ENCODE results near the gene SARS1. TPM values are rescaled to one million over a fixed set of nuclear protein-coding genes. Genes with fewer than 3 reads are reported as not detected.
A peak's percentile ranks its signal among the peaks of the same experiment; 100 is the strongest.

The SARS1 gene
- total and polyA plus RNA-seq, 2 of the 13 experiments (the other 11 are each of a cell fraction or from before 2014, with no cell fraction given) = 103 to 134 TPM

DNA sequence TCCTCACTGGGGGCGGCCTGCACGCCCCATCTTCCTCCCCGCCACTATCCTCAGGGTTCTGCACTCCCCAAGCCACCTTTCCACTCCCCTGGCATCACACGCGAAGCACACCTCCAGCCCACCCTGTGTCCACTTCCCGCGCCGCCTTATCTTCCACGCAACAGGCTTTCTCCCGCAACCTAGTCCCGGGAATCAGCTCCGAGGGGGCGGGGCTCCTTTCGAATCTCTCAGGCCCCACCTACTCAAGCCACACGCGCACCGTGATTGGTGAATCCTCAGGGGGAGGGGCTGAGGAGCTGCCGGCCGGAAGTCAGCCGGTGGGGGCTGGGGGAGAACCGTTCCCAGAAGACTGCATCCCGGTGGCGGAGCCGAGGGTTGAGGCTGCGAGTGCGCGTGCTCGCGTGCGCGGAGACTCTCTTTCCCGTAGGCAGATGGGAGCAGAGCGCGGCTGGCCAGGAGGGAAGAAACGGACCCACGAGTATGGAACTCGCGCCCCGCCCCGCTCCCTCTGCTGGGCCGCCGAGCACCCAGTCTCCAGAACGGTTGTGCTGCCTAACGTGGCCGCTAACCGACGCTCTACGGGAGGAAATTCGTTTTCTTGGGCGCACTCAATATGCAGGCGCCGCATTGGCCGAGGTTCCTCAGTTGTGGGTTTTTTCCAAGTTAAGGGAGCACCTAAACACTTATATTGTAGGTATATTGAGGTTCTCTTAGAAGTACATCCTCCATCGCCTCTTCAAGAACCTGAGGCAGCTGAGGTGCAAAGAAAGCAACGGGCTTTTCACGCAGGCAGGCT, 69.4 kb downstream of the SARS1 start, which contains the start of gene PSRC1 (continued):
- TF ChIP-seq NONO (IDR thresholded peaks at IDR 0.05) (no peak), NONO (CRISPR knock-in tag; conservative IDR thresholded peaks at IDR 0.05) (peak; percentile 63; the same call in 1 of the 2 replicates), ZC3H13 (CRISPR knock-in tag; IDR thresholded peaks at IDR 0.05) (peak; percentile 87; the same call in 1 of the 2 replicates), MIER2 (CRISPR knock-in tag; IDR thresholded peaks at IDR 0.05) (no peak), MED1 (CRISPR knock-in tag; IDR thresholded peaks at IDR 0.05) (peak; percentile 62), YEATS2 (CRISPR knock-in tag; IDR thresholded peaks at IDR 0.05; ENCODE audit: borderline replicate concordance) (peak; percentile 31; the same call in 1 of the 2 replicates), ZMAT3 (CRISPR knock-in tag; conservative IDR thresholded peaks at IDR 0.05) (peak; percentile 67; the same call in 1 of the 2 replicates), PHF8 (CRISPR knock-in tag; IDR thresholded peaks at IDR 0.05) (peak; percentile 81), GFI1 (CRISPR knock-in tag; IDR thresholded peaks at IDR 0.05; ENCODE audit: borderline replicate concordance) (peak; percentile 51; the same call in 1 of the 2 replicates), ZNF510 (CRISPR knock-in tag; IDR thresholded peaks at IDR 0.05; ENCODE audit: low read depth) (no peak), KDM3A (CRISPR knock-in tag; IDR thresholded peaks at IDR 0.05; ENCODE audit: low read depth) (peak; percentile 62), SIN3B (IDR thresholded peaks at IDR 0.05; ENCODE audit: low read length) (0 out of 2 replicates have a peak, but pooled peaks have one; percentile 18), ZNF878 (CRISPR knock-in tag; IDR thresholded peaks at IDR 0.05) (peak; percentile 75; the same call in 1 of the 2 replicates), SP2 (CRISPR knock-in tag; IDR thresholded peaks at IDR 0.05) (peak; percentile 78), NFYB (CRISPR knock-in tag; IDR thresholded peaks at IDR 0.05) (peak; percentile 67), POLR2A (IDR thresholded peaks at IDR 0.05; ENCODE audit: insufficient read depth in 1 of 2, low read depth in 2 of 2, low read length in 2 of 2) (peak; percentile 79 to 92)
- TF ChIP-seq, protein P1, sequence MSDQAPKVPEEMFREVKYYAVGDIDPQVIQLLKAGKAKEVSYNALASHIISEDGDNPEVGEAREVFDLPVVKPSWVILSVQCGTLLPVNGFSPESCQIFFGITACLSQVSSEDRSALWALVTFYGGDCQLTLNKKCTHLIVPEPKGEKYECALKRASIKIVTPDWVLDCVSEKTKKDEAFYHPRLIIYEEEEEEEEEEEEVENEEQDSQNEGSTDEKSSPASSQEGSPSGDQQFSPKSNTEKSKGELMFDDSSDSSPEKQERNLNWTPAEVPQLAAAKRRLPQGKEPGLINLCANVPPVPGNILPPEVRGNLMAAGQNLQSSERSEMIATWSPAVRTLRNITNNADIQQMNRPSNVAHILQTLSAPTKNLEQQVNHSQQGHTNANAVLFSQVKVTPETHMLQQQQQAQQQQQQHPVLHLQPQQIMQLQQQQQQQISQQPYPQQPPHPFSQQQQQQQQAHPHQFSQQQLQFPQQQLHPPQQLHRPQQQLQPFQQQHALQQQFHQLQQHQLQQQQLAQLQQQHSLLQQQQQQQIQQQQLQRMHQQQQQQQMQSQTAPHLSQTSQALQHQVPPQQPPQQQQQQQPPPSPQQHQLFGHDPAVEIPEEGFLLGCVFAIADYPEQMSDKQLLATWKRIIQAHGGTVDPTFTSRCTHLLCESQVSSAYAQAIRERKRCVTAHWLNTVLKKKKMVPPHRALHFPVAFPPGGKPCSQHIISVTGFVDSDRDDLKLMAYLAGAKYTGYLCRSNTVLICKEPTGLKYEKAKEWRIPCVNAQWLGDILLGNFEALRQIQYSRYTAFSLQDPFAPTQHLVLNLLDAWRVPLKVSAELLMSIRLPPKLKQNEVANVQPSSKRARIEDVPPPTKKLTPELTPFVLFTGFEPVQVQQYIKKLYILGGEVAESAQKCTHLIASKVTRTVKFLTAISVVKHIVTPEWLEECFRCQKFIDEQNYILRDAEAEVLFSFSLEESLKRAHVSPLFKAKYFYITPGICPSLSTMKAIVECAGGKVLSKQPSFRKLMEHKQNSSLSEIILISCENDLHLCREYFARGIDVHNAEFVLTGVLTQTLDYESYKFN (CRISPR knock-in tag; conservative IDR thresholded peaks at IDR 0.05) = peak; percentile 54
- TF ChIP-seq, protein P2, sequence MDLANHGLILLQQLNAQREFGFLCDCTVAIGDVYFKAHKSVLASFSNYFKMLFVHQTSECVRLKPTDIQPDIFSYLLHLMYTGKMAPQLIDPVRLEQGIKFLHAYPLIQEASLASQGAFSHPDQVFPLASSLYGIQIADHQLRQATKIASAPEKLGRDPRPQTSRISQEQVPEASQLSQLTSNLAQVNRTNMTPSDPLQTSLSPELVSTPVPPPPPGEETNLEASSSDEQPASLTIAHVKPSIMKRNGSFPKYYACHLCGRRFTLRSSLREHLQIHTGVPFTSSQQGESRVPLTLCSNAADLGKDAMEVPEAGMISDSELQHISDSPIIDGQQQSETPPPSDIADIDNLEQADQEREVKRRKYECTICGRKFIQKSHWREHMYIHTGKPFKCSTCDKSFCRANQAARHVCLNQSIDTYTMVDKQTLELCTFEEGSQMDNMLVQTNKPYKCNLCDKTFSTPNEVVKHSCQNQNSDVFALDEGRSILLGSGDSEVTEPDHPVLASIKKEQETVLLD (CRISPR knock-in tag; IDR thresholded peaks at IDR 0.05; ENCODE audit: low read depth) = peak; percentile 94
- TF ChIP-seq, protein P3, sequence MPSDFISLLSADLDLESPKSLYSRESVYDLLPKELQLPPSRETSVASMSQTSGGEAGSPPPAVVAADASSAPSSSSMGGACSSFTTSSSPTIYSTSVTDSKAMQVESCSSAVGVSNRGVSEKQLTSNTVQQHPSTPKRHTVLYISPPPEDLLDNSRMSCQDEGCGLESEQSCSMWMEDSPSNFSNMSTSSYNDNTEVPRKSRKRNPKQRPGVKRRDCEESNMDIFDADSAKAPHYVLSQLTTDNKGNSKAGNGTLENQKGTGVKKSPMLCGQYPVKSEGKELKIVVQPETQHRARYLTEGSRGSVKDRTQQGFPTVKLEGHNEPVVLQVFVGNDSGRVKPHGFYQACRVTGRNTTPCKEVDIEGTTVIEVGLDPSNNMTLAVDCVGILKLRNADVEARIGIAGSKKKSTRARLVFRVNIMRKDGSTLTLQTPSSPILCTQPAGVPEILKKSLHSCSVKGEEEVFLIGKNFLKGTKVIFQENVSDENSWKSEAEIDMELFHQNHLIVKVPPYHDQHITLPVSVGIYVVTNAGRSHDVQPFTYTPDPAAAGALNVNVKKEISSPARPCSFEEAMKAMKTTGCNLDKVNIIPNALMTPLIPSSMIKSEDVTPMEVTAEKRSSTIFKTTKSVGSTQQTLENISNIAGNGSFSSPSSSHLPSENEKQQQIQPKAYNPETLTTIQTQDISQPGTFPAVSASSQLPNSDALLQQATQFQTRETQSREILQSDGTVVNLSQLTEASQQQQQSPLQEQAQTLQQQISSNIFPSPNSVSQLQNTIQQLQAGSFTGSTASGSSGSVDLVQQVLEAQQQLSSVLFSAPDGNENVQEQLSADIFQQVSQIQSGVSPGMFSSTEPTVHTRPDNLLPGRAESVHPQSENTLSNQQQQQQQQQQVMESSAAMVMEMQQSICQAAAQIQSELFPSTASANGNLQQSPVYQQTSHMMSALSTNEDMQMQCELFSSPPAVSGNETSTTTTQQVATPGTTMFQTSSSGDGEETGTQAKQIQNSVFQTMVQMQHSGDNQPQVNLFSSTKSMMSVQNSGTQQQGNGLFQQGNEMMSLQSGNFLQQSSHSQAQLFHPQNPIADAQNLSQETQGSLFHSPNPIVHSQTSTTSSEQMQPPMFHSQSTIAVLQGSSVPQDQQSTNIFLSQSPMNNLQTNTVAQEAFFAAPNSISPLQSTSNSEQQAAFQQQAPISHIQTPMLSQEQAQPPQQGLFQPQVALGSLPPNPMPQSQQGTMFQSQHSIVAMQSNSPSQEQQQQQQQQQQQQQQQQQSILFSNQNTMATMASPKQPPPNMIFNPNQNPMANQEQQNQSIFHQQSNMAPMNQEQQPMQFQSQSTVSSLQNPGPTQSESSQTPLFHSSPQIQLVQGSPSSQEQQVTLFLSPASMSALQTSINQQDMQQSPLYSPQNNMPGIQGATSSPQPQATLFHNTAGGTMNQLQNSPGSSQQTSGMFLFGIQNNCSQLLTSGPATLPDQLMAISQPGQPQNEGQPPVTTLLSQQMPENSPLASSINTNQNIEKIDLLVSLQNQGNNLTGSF (CRISPR knock-in tag; IDR thresholded peaks at IDR 0.05) = peak; percentile 17; the same call in 1 of the 2 replicates
- TF ChIP-seq, protein P4, sequence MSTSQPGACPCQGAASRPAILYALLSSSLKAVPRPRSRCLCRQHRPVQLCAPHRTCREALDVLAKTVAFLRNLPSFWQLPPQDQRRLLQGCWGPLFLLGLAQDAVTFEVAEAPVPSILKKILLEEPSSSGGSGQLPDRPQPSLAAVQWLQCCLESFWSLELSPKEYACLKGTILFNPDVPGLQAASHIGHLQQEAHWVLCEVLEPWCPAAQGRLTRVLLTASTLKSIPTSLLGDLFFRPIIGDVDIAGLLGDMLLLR (CRISPR knock-in tag; IDR thresholded peaks at IDR 0.05) = peak; percentile 51

Data from HepG2 (cell line).